HepG2 (cell line): ENCODE results near the gene FUNDC1. TPM values are rescaled to one million over a fixed set of nuclear protein-coding genes. Genes with fewer than 3 reads are reported as not detected.

Experiments used
- CEBPB ChIP-seq: IDR thresholded peaks from 2 replicates; pipeline ENCODE4 v1.6.1; 2011; ENCODE audit warnings: low read depth, low read length, improper control_type of control experiment, borderline replicate concordance
- DR1 ChIP-seq: sonication (generic); formaldehyde crosslinking; IDR thresholded peaks from 2 replicates; pipeline ENCODE4 v1.8.0; 2021; ENCODE audit warnings: mild to moderate bottlenecking, missing genetic modification reagents, inconsistent platforms
- DRAP1 ChIP-seq: IDR thresholded peaks from 2 replicates; pipeline ENCODE4 v1.6.1; 2016; ENCODE audit warnings: missing genetic modification reagents, missing compliant biosample characterization
- HOXD1 ChIP-seq: sonication (generic); formaldehyde crosslinking; IDR thresholded peaks from 2 replicates; pipeline ENCODE4 v1.5.0; 2020; ENCODE audit warnings: missing genetic modification reagents
- IRF1 ChIP-seq: sonication (generic); formaldehyde crosslinking; IDR thresholded peaks from 2 replicates; pipeline ENCODE4 v1.4.0; 2020; ENCODE audit warnings: low read depth, mild to moderate bottlenecking, missing genetic modification reagents
- PATZ1 ChIP-seq: sonication (generic); formaldehyde crosslinking; IDR thresholded peaks from 2 replicates; pipeline ENCODE4 v1.4.0; 2020; ENCODE audit warnings: missing genetic modification reagents
- PBX2 ChIP-seq: IDR thresholded peaks from 2 replicates; pipeline ENCODE4 v1.6.1; 2016; ENCODE audit warnings: control low read depth
- POLR2AphosphoS5 ChIP-seq: IDR thresholded peaks from 2 replicates; pipeline ENCODE4 v1.6.1; 2012; ENCODE audit warnings: low read depth, low read length
- RBFOX2 ChIP-seq: fragments of 200-400 bp; formaldehyde crosslinking; IDR thresholded peaks from 2 replicates; pipeline ENCODE4 v1.6.1; 2017; ENCODE audit warnings: low read depth, mild to moderate bottlenecking, low read length
- TAF1 ChIP-seq: sonication (generic); formaldehyde crosslinking; IDR thresholded peaks from 2 replicates; pipeline ENCODE4 v1.4.0; 2020; ENCODE audit warnings: missing genetic modification reagents
- YY1 ChIP-seq: IDR thresholded peaks from 2 replicates; pipeline ENCODE4 v1.6.1; 2011; ENCODE audit warnings: low read length, low read depth, moderate library complexity, mild to moderate bottlenecking; ENCODE audit not compliant: insufficient read depth, insufficient replicate concordance
- ZNF296 ChIP-seq: sonication (generic); formaldehyde crosslinking; conservative IDR thresholded peaks from 2 replicates; pipeline ENCODE4 v1.5.0; 2020; ENCODE audit warnings: mild to moderate bottlenecking, missing genetic modification reagents
- ZNF441 ChIP-seq: sonication (generic); formaldehyde crosslinking; IDR thresholded peaks from 2 replicates; pipeline ENCODE4 v1.7.0; 2021; ENCODE audit warnings: missing genetic modification reagents, borderline replicate concordance
- ZNF552 ChIP-seq: sonication (generic); formaldehyde crosslinking; IDR thresholded peaks from 2 replicates; pipeline ENCODE4 v1.9.0; 2022; ENCODE audit warnings: missing genetic modification reagents, mild to moderate bottlenecking, borderline replicate concordance
- ZNF607 ChIP-seq: sonication (generic); formaldehyde crosslinking; IDR thresholded peaks from 2 replicates; pipeline ENCODE4 v1.5.1; 2020; ENCODE audit warnings: missing genetic modification reagents, mild to moderate bottlenecking, borderline replicate concordance
- ZNF687 ChIP-seq: sonication (generic); formaldehyde crosslinking; IDR thresholded peaks from 2 replicates; pipeline ENCODE4 v1.5.1; 2020; ENCODE audit warnings: mild to moderate bottlenecking, missing genetic modification reagents, moderate library complexity
- ZSCAN5A ChIP-seq: sonication (generic); formaldehyde crosslinking; IDR thresholded peaks from 2 replicates; pipeline ENCODE4 v1.8.0; 2022; ENCODE audit warnings: mild to moderate bottlenecking, missing genetic modification reagents, borderline replicate concordance
- polyA plus RNA-seq, 8 experiments: library from polyadenylated mRNA; depleted of rRNA in 3 of 8; stranded (reverse) in 7 of 8; unstranded in 1 of 8; fragments of >200 nt; fragmentation: Illumina TruSeq in 4 of 8; extraction: Trizol in 4 of 8; gene quantifications; 2 replicates each; pipeline versions ENCODE4 v1.2.1 to v1.2.3, GENCODE V29; 2011 to 2016; ENCODE audit warnings: low read depth in 4 of 8, missing spikeins in 1 of 8, mixed read lengths in 1 of 8; ENCODE audit not compliant: insufficient read depth in 1 of 8
- total RNA-seq, 5 experiments: library from RNA; depleted of rRNA; stranded (reverse); fragments of >200 nt; fragmentation: Illumina TruSeq; extraction: Trizol; gene quantifications; 2 replicates each; pipeline ENCODE4 v1.2.3, GENCODE V29; 2016; ENCODE audit warnings: low read depth in 1 of 5

The FUNDC1 gene
- total and polyA plus RNA-seq, 2 of the 13 experiments (the other 11 are each of a cell fraction or from before 2014, with no cell fraction given) = 11.9 to 13.9 TPM

GRCh38 chrX:44542567-44543325 lies at the start of gene FUNDC1 (continued):
- TF ChIP-seq ZNF687 (peak; percentile 50), DR1 (CRISPR knock-in tag) (peak; percentile 40; the same call in 1 of the 2 replicates), ZNF441 (CRISPR knock-in tag) (no peak), PATZ1 (CRISPR knock-in tag) (peak; percentile 42; the same call in 1 of the 2 replicates), POLR2AphosphoS5 (peak; percentile 52), ZNF607 (CRISPR knock-in tag) (no peak), DRAP1 (no peak), PBX2 (CRISPR knock-in tag) (no peak), IRF1 (no peak), RBFOX2 (peak; percentile 43; the same call in 1 of the 2 replicates), CEBPB (no peak), ZSCAN5A (CRISPR knock-in tag) (no peak), YY1 (peak; percentile 83), HOXD1 (CRISPR knock-in tag) (no peak), ZNF296 (CRISPR knock-in tag) (no peak), ZNF552 (CRISPR knock-in tag) (no peak), TAF1 (CRISPR knock-in tag) (peak; percentile 55; the same call in 1 of the 2 replicates)
